T-cell (primary cell): ENCODE data around the gene MYH15. TPM values are rescaled to one million over a fixed set of nuclear protein-coding genes. Genes with fewer than 3 reads are reported as not detected.

Experiments used
- ATAC-seq, 4 experiments: fragments of 200-7000 bp in 3 of 4; fragments of 150-1000 bp in 1 of 4; cut with Tn5 transposase; replicated peaks in 1 of 4; 1 replicate in 3 of 4; 2 replicates in 1 of 4; pipeline ENCODE4 v1.10.0; 2021; ENCODE audit warnings: moderate library complexity in 3 of 4, mild to moderate bottlenecking in 2 of 4, moderate number of reproducible peaks in 1 of 4
- CTCF ChIA-PET, 2 donors: fragments of 300-600 bp; sonication (Branson Sonifier 250); formaldehyde crosslinking; loops; one replicate each; lab custom pipeline; 2022; ENCODE audit warnings: antibody characterized with exemption in 2 of 2; lab: Charles Lee
- POLR2A ChIA-PET, 2 donors: fragments of 300-600 bp; sonication (Branson Sonifier 250); formaldehyde crosslinking; loops; one replicate each; lab custom pipeline; 2022; ENCODE audit warnings: antibody characterized with exemption in 2 of 2; lab: Charles Lee
- DNase-seq, 35 experiments: peaks; one replicate each; pipeline versions ENCODE4 v3.0.0 to v3.0.0-alpha.2; 2013 to 2023
- H3K27ac ChIP-seq: one replicate; pipeline ENCODE4 v1.5.1; 2013; ENCODE audit warnings: low read length
- H3K27me3 ChIP-seq, 2 experiments: replicated peaks in 1 of 2; 1 replicate in 1 of 2; 2 replicates in 1 of 2; pipeline versions ENCODE4 v1.6.1 to v1.7.0; 2013; ENCODE audit warnings: low read length in 1 of 2, mixed read lengths in 1 of 2; ENCODE audit not compliant: control insufficient read depth in 2 of 2, insufficient read depth in 2 of 2; ENCODE audit errors: extremely low read depth in 1 of 2
- H3K36me3 ChIP-seq, 2 donors: 1 replicate in 1 of 2; 2 replicates in 1 of 2; pipeline versions ENCODE4 v1.6.1 to v1.7.0; 2013; ENCODE audit warnings: low read length in 1 of 2; ENCODE audit not compliant: control insufficient read depth in 2 of 2, insufficient read depth in 1 of 2; ENCODE audit errors: extremely low read depth in 1 of 2
- H3K4me1 ChIP-seq, 2 experiments: 1 replicate in 1 of 2; 2 replicates in 1 of 2; pipeline versions ENCODE4 v1.6.1 to v1.7.0; 2013; ENCODE audit warnings: low read length in 2 of 2, mixed read lengths in 1 of 2; ENCODE audit not compliant: insufficient read depth in 2 of 2, control insufficient read depth in 1 of 2; ENCODE audit errors: extremely low read depth in 1 of 2
- H3K4me3 ChIP-seq, 2 donors: 1 replicate in 1 of 2; 2 replicates in 1 of 2; pipeline versions ENCODE4 v1.5.1 to v1.7.0; 2013; ENCODE audit warnings: mild to moderate bottlenecking in 2 of 2, low read length in 1 of 2, moderate library complexity in 1 of 2; ENCODE audit not compliant: control insufficient read depth in 1 of 2; ENCODE audit errors: extremely low read depth in 1 of 2
- H3K9me3 ChIP-seq: 2 replicates; pipeline ENCODE4 v1.7.0; 2013
- H3K27ac Mint-ChIP-seq, 2 donors: one replicate each; pipeline ENCODE4 v1.8.0; 2020 to 2021; ENCODE audit warnings: mild to moderate bottlenecking in 2 of 2, mixed read lengths in 2 of 2
- H3K27me3 Mint-ChIP-seq, 2 donors: one replicate each; pipeline ENCODE4 v1.8.0; 2021 to 2022; ENCODE audit warnings: mixed read lengths in 2 of 2
- H3K36me3 Mint-ChIP-seq: one replicate; pipeline ENCODE4 v1.8.0; 2021; ENCODE audit warnings: mixed read lengths
- H3K4me1 Mint-ChIP-seq, 3 donors: one replicate each; pipeline ENCODE4 v1.8.0; 2020 to 2022; ENCODE audit warnings: mixed read lengths in 3 of 3, mild to moderate bottlenecking in 1 of 3
- H3K4me3 Mint-ChIP-seq, 3 donors: one replicate each; pipeline ENCODE4 v1.8.0; 2020 to 2022; ENCODE audit warnings: mild to moderate bottlenecking in 3 of 3, mixed read lengths in 3 of 3, moderate library complexity in 3 of 3
- H3K9me3 Mint-ChIP-seq, 3 donors: one replicate each; pipeline ENCODE4 v1.8.0; 2020 to 2022; ENCODE audit warnings: mixed read lengths in 3 of 3
- WGBS: methylation state at CpG from one replicate; pipeline ENCODE4 v1.1.5; 2013; ENCODE audit warnings: missing lambda C conversion rate; ENCODE audit not compliant: insufficient coverage; 5-methylcytosine and 5-hydroxymethylcytosine counted together
- total RNA-seq, 35 experiments: library from RNA in 6 of 35; stranded (reverse) in 6 of 35; fragments of 120-200 nt in 1 of 35; gene quantifications; one replicate each; pipeline versions ENCODE4 v1.2.1 to v1.2.4 and lab custom pipeline; 2013 to 2026

Gene MYH15
- total RNA-seq, 5 donors from 2014 or later (not counting 1 experiment from before 2014, with no cell fraction given): 0.07 to 0.18 (median 0.11) TPM; not detected in 1

DNA sequence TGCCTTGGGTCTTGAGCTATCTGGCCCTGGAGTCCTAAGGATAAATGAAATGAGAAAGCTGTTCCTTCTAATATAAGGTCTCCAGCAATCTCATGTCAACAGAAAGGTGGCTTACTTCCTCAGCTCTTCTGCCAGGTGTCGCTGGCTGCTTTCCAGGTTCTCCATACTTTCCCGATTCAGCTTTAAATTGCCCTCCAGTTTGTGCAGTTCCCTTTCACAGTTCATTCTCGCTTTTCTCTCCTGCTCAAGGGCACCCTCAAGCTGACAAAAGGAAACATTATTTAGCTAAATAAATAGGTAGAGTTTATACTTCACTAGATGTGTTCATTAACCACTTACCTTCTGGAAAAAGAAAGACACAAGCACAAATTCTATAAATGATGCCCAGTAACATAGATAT lies 73.0 kb downstream of the MYH15 start:
- no peaks in the 10 kb centered on the region for H3K36me3 ChIP-seq
- H3K9me3 ChIP-seq: no peaks in the 10 kb centered on the region
- ChIA-PET CTCF (interaction anchor here in 1 of 2 donors (0.7 kb wide), 1 partner anchor 200 kb away, joined by 5 read pairs; no protein-coding TSS in a partner anchor), POLR2A (interaction anchor here (0.6 to 0.7 kb wide), 2 partner anchors 248 to 710 kb away, joined by 4 to 8 read pairs; no protein-coding TSS in a partner anchor)
- no peaks in the 10 kb centered on the region for H3K27me3 ChIP-seq
- no peak for DNase-seq
- no CpG with 5 or more reads among the region's 3 CpGs for WGBS
- no peak overlapping the region for H3K27ac ChIP-seq
- H3K4me1 ChIP-seq: no peaks in the 10 kb centered on the region
- no peak for ATAC-seq
- Mint-ChIP-seq H3K27me3 (no peaks in the 10 kb centered on the region), H3K4me3 (no peak overlapping the region), H3K36me3 (no peaks in the 10 kb centered on the region), H3K9me3 (peaks cover 0 to 7% (median 0%) of the 10 kb centered on the region in 3 donors), H3K4me1 (no peaks in the 10 kb centered on the region), H3K27ac (no peak overlapping the region)
- no peak overlapping the region for H3K4me3 ChIP-seq

- ChIA-PET POLR2A (interaction anchor here (0.7 kb wide), 2 partner anchors 496 to 1205 kb away, joined by 5 to 6 read pairs; no protein-coding TSS in a partner anchor), CTCF (no interaction called here)
- no peak overlapping the region for H3K4me3 ChIP-seq
- no peaks in the 10 kb centered on the region for H3K4me1 ChIP-seq
- WGBS: 17% methylated on average over 1 of the region's 1 CpG
- no peaks in the 10 kb centered on the region for H3K4me1 Mint-ChIP-seq
- no peak overlapping the region for H3K27ac Mint-ChIP-seq
- H3K4me3 Mint-ChIP-seq: no peak overlapping the region
- H3K36me3 ChIP-seq: no peaks in the 10 kb centered on the region
- H3K9me3 Mint-ChIP-seq: peaks cover 0 to 7% (median 0%) of the 10 kb centered on the region in 3 donors
- no peak overlapping the region for H3K27ac ChIP-seq
- no peaks in the 10 kb centered on the region for H3K36me3 Mint-ChIP-seq
- no peaks in the 10 kb centered on the region for H3K9me3 ChIP-seq
- H3K27me3 Mint-ChIP-seq: no peaks in the 10 kb centered on the region
- ATAC-seq (no peak), DNase-seq (no peak)
- no peaks in the 10 kb centered on the region for H3K27me3 ChIP-seq
Measured at GRCh38 chr3:108433928-108434327, 76.5 kb downstream of the MYH15 start.

- DNase-seq (no peak), ATAC-seq (no peak)
- ChIA-PET CTCF (no interaction called here), POLR2A (no interaction called here)
- Mint-ChIP-seq H3K27ac (no peak overlapping the region), H3K4me3 (no peak overlapping the region), H3K36me3 (no peaks in the 10 kb centered on the region), H3K9me3 (peaks cover 0 to 7% (median 0%) of the 10 kb centered on the region in 3 donors), H3K4me1 (peaks cover 0 to 3% (median 0%) of the 10 kb centered on the region in 3 donors), H3K27me3 (no peaks in the 10 kb centered on the region)
- Histone ChIP-seq H3K27me3 (no peaks in the 10 kb centered on the region), H3K4me3 (no peak overlapping the region), H3K9me3 (no peaks in the 10 kb centered on the region), H3K36me3 (no peaks in the 10 kb centered on the region), H3K27ac (no peak overlapping the region), H3K4me1 (no peaks in the 10 kb centered on the region)
- WGBS: 100% methylated on average over 1 of the region's 5 CpGs
Measured at GRCh38 chr3:108432431-108432830, 78.0 kb downstream of the MYH15 start.

GRCh38 chr3:108430540-108430939 lies 79.9 kb downstream of the MYH15 start:
- H3K27me3 ChIP-seq: no peaks in the 10 kb centered on the region
- CTCF ChIA-PET: no interaction called here
- WGBS: no CpG with 5 or more reads among the region's 1 CpG

DNA sequence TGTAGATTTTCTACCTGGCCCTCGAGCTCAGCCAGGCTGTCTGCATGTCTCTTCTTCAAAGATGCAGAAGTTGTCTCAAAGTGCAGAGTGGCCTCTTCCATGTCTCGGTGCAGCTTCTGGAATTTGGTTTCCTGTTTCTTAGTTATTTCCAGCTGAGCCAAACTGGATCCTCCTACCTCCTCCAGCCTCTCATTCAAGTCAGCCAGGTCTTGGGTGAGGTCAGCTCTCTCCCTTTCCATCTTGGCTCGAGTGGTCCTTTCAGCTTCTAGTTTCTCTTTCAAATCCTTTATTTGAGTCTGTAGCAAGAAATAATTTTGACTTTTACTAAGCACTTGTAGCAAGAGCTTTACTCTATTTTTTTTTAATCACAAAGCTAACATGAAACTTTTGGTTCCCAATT lies 81.8 kb downstream of the MYH15 start:
- Mint-ChIP-seq H3K27me3 (no peaks in the 10 kb centered on the region), H3K27ac (no peak overlapping the region), H3K9me3 (peaks cover 0 to 5% (median 0%) of the 10 kb centered on the region in 3 donors), H3K36me3 (no peaks in the 10 kb centered on the region), H3K4me1 (peaks cover 0 to 3% (median 0%) of the 10 kb centered on the region in 3 donors), H3K4me3 (no peak overlapping the region)
- Histone ChIP-seq H3K9me3 (no peaks in the 10 kb centered on the region), H3K4me1 (no peaks in the 10 kb centered on the region), H3K4me3 (no peak overlapping the region), H3K27ac (no peak overlapping the region), H3K27me3 (no peaks in the 10 kb centered on the region), H3K36me3 (no peaks in the 10 kb centered on the region)
- ATAC-seq: no peak
- ChIA-PET CTCF (interaction anchor here in 1 of 2 donors (0.5 kb wide), 1 partner anchor 10 kb away, joined by 4 read pairs; no protein-coding TSS in a partner anchor), POLR2A (no interaction called here)
- WGBS: 100% methylated on average over 1 of the region's 3 CpGs
- DNase-seq: no peak

More at GRCh38 chr3:108430540-108430939, 79.9 kb downstream of the MYH15 start:
- Mint-ChIP-seq H3K36me3 (no peaks in the 10 kb centered on the region), H3K4me3 (no peak overlapping the region), H3K27me3 (no peaks in the 10 kb centered on the region), H3K4me1 (peaks cover 0 to 3% (median 0%) of the 10 kb centered on the region in 3 donors), H3K9me3 (peaks cover 0 to 7% (median 0%) of the 10 kb centered on the region in 3 donors), H3K27ac (no peak overlapping the region)
- Histone ChIP-seq H3K4me1 (no peaks in the 10 kb centered on the region), H3K36me3 (no peaks in the 10 kb centered on the region), H3K27ac (no peak overlapping the region), H3K9me3 (no peaks in the 10 kb centered on the region), H3K4me3 (no peak overlapping the region)
- POLR2A ChIA-PET: no interaction called here
- DNase-seq (no peak), ATAC-seq (no peak)

GRCh38 chr3:108420926-108421325 lies 89.5 kb downstream of the MYH15 start:
- Histone ChIP-seq H3K4me1 (no peaks in the 10 kb centered on the region), H3K9me3 (no peaks in the 10 kb centered on the region), H3K27ac (no peak overlapping the region), H3K36me3 (no peaks in the 10 kb centered on the region), H3K4me3 (no peak overlapping the region), H3K27me3 (peaks cover 0 to 3% of the 10 kb centered on the region in 2 experiments)
- ChIA-PET CTCF (interaction anchor here in 1 of 2 donors (1.1 kb wide), 1 partner anchor 15 kb away, joined by 3 read pairs; no protein-coding TSS in a partner anchor), POLR2A (interaction anchor here (0.6 kb wide), 2 partner anchors 27 to 53 kb away, joined by 3 read pairs; no protein-coding TSS in a partner anchor)
- Mint-ChIP-seq H3K4me3 (no peak overlapping the region), H3K27ac (no peak overlapping the region), H3K4me1 (no peaks in the 10 kb centered on the region), H3K36me3 (no peaks in the 10 kb centered on the region), H3K9me3 (no peaks in the 10 kb centered on the region), H3K27me3 (peaks cover 3% of the 10 kb centered on the region in 2 donors)
- ATAC-seq: no peak
- WGBS: no CpG with 5 or more reads among the region's 2 CpGs
- no peak for DNase-seq
